ENCODE results near the gene KLK1. TPM values are rescaled to one million over a fixed set of nuclear protein-coding genes. Genes with fewer than 3 reads are reported as not detected.
"Not testable (repeated sequence)": the region's sequence is repeated elsewhere in the genome, so short reads cannot be mapped to it uniquely, and the experiment has no call there.

The KLK1 gene
- total and polyA plus RNA-seq, 8 donors: 4.1 to 55.0 (median 6.9) TPM; not detected in 3

DNA sequence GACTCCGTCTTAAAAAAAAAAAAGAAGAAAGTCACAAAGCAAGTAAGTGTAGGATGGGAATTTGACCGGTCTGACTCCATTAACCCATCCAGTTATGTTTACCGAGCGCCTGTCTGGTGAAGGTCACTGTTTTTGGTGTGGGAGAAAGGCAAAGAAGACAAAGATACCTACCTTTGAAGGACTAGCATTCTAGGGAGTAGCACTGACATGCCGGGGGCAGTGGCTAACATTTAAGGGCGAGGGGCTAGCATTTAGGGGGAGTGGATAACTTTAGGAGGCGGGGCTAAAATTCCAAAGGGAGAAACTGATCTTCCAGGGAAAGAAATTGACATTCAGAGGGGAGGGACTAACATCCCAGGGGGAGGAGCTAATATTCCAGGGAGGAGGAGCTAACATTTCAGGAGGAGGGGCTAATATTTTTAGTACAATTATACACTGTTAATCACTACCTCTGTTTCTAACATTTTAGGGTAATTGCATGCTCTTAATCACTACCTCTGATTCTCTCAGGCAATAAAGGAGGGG is 44.6 kb downstream of the KLK1 start:
- Histone ChIP-seq H3K27me3 (peaks cover 3 to 93% (median 61%) of the 10 kb centered on the region in 3 donors), H3K27ac (no peak overlapping the region), H3K9me3 (peaks cover 0 to 9% (median 8%) of the 10 kb centered on the region in 4 donors), H3K4me3 (no peak overlapping the region), H3K36me3 (no peaks in the 10 kb centered on the region), H3K4me1 (peaks cover 0 to 9% (median 3%) of the 10 kb centered on the region in 4 donors)
- intact Hi-C loops (cut with DNase I; ENCODE audit: low total_unique reads): no loop called here
- no peak for DNase-seq
- no peak for TF ChIP-seq POLR2AphosphoS5 (IDR thresholded peaks at IDR 0.05)
- TF ChIP-seq, protein P1, sequence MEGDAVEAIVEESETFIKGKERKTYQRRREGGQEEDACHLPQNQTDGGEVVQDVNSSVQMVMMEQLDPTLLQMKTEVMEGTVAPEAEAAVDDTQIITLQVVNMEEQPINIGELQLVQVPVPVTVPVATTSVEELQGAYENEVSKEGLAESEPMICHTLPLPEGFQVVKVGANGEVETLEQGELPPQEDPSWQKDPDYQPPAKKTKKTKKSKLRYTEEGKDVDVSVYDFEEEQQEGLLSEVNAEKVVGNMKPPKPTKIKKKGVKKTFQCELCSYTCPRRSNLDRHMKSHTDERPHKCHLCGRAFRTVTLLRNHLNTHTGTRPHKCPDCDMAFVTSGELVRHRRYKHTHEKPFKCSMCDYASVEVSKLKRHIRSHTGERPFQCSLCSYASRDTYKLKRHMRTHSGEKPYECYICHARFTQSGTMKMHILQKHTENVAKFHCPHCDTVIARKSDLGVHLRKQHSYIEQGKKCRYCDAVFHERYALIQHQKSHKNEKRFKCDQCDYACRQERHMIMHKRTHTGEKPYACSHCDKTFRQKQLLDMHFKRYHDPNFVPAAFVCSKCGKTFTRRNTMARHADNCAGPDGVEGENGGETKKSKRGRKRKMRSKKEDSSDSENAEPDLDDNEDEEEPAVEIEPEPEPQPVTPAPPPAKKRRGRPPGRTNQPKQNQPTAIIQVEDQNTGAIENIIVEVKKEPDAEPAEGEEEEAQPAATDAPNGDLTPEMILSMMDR (IDR thresholded peaks at IDR 0.05): no peak
- no peak for TF ChIP-seq POLR2A (IDR thresholded peaks at IDR 0.05)
- no peak for TF ChIP-seq EP300 (IDR thresholded peaks at IDR 0.05)
- whole genome bisulfite sequencing, 5 donors: 42 to 65% (median 53%) methylated on average over 7 of the region's 7 CpGs

DNA sequence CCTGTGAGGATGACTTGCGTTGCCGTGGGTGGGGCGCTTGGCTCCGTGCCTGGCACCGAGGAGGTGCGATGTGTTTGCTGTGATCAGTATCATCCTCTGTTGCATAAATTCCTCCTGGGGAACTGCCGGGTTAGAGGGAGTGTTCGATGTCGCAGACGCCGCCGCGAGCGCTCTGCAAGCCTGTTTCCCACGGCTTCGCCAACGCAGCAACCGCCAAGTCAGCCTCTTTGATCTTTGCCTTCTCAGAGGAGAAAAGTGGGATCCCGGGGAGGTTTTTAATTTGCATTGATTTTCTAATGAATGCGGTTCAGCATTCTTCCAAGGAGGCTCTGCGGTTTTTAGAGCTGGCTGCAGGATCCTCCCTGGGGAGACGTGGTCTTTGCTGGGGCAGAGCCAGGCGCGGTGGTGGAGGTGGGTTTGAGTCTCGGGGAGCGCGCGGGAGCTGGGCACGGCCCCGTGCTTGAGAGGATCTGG is 45.7 kb downstream of the KLK1 start:
- Histone ChIP-seq H3K9me3 (peaks cover 0 to 9% (median 8%) of the 10 kb centered on the region in 4 donors), H3K27me3 (peaks cover 3 to 99% (median 58%) of the 10 kb centered on the region in 3 donors), H3K27ac (no peak overlapping the region), H3K36me3 (no peaks in the 10 kb centered on the region), H3K4me3 (no peak overlapping the region), H3K4me1 (no peaks in the 10 kb centered on the region)
- TF ChIP-seq, protein P1 (IDR thresholded peaks at IDR 0.05): no peak
- TF ChIP-seq EP300 (IDR thresholded peaks at IDR 0.05): no peak
- TF ChIP-seq POLR2A (IDR thresholded peaks at IDR 0.05): no peak
- no peak for TF ChIP-seq POLR2AphosphoS5 (IDR thresholded peaks at IDR 0.05)
- intact Hi-C loops (cut with DNase I; ENCODE audit: low total_unique reads): no loop called here
- 1 to 4% (median 3%) methylated on average over 28 to 30 of the region's 30 CpGs for WGBS, 5 donors
- no peak for DNase-seq

DNA sequence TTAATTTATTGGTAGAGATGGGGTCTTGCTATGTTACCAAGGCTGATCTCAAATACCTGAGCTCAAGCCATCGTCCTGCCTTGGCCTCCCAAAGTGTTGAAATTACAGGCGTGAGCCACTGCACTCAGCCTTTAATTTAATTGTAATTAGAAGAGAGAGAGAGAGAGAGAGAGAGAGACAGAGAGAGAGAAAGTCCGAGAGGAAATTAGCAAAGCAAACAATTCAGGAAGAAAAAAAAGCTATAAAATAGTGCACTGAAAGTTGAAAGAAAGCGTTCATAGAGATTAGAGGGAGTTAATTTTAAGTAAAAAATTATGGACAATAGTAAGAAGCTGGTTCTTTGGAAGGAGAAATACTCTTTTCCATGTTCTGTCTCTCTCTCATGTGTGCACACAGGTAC is 46.3 kb downstream of the KLK1 start:
- H3K4me3 ChIP-seq: no peak overlapping the region
- no peaks in the 10 kb centered on the region for H3K36me3 ChIP-seq
- H3K4me1 ChIP-seq: no peaks in the 10 kb centered on the region
- intact Hi-C loops (cut with DNase I; ENCODE audit: low total_unique reads): no loop called here
- H3K27ac ChIP-seq: no peak overlapping the region
- TF ChIP-seq, protein P1 (IDR thresholded peaks at IDR 0.05): no peak
- TF ChIP-seq POLR2AphosphoS5 (IDR thresholded peaks at IDR 0.05) (no peak), EP300 (IDR thresholded peaks at IDR 0.05) (no peak), POLR2A (IDR thresholded peaks at IDR 0.05) (no peak)
- no peak for DNase-seq
- H3K27me3 ChIP-seq: peaks cover 3 to 99% (median 55%) of the 10 kb centered on the region in 3 donors
- peaks cover 0 to 15% (median 8%) of the 10 kb centered on the region in 4 donors for H3K9me3 ChIP-seq
- WGBS, 5 donors: 39 to 46% (median 43%) methylated on average over 4 of the region's 4 CpGs

DNA sequence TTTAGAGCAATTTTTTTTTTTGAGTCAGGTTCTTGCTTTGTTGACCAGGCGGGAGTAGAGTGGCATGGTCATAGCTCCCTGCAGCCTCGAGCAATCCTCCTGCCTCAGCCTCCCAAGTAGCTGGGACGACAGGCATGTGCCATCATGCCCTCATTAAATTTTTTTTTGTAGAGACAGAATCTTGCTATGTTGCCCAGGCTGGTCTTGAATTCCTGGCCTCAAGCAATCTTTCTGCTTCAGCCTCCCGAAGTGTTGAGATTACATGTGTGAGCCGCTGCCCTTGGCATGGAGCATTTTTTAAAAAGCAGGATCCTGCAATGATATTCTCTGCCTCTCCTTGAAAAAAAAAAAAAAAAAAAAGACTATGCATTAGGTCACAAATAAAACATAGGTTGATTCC is 47.5 kb downstream of the KLK1 start:
- intact Hi-C loops (cut with DNase I; ENCODE audit: low total_unique reads): no loop called here
- no peak overlapping the region for H3K27ac ChIP-seq
- no peaks in the 10 kb centered on the region for H3K36me3 ChIP-seq
- DNase-seq: no peak
- peaks cover 2 to 98% (median 47%) of the 10 kb centered on the region in 3 donors for H3K27me3 ChIP-seq
- no peaks in the 10 kb centered on the region for H3K4me1 ChIP-seq
- TF ChIP-seq, protein P1 (IDR thresholded peaks at IDR 0.05): no peak
- TF ChIP-seq EP300 (IDR thresholded peaks at IDR 0.05): no peak
- TF ChIP-seq POLR2AphosphoS5 (IDR thresholded peaks at IDR 0.05): no peak
- TF ChIP-seq POLR2A (IDR thresholded peaks at IDR 0.05): no peak
- WGBS, 5 donors: 74 to 87% (median 80%) methylated on average over 5 of the region's 5 CpGs
- peaks cover 0 to 17% (median 8%) of the 10 kb centered on the region in 4 donors for H3K9me3 ChIP-seq
- no peak overlapping the region for H3K4me3 ChIP-seq

DNA sequence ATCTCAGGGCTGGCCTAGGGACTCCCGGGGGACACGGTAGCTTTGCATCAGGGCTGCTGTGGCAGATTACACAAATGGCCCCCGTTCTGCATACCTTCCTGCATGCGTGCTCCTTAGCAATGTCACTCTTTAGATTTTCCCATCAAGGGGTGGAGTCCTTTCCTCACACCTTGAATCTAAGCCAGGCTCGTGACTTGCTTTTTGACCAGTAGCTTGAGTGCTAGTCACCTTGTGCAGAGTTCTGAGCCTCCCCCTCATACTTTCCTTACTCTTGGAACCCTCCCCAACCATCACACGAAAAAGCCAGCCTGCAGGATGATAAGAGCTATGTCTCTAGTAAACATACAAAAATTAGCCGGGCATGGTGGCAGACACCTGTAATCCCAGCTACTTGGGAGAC is 50.1 kb downstream of the KLK1 start:
- H3K4me1 ChIP-seq; H3K27ac ChIP-seq; H3K4me3 ChIP-seq; H3K36me3 ChIP-seq; intact Hi-C loops (cut with DNase I; ENCODE audit: low total_unique reads); DNase-seq: not testable (repeated sequence)
- peaks cover 0 to 17% (median 8%) of the 10 kb centered on the region in 4 donors for H3K9me3 ChIP-seq
- peaks cover 0 to 94% (median 21%) of the 10 kb centered on the region in 3 donors for H3K27me3 ChIP-seq
- 43 to 57% (median 49%) methylated on average over 7 of the region's 7 CpGs for WGBS, 5 donors

DNA sequence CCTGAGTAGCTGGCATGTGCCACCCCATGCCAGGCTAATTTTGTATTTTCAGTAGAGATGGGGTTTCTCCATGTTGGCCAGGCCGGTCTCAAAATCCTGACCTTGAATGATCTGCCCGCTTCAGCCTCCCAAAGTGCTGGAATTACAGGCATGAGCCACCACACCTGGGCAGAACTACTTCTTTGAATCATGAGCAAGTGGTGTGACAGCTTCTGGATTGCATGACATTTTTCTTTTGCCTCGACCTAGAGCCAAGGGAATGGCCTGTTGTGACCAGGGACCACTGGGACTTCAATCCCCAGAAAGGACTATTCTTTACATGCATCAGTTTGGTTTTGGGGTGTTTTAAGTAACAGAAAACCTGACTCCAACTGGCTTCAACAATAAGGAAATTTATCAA is 50.7 kb downstream of the KLK1 start:
- Histone ChIP-seq H3K27me3 (peaks cover 0 to 91% (median 15%) of the 10 kb centered on the region in 3 donors), H3K9me3 (peaks cover 0 to 17% (median 8%) of the 10 kb centered on the region in 4 donors)
- intact Hi-C loops (cut with DNase I; ENCODE audit: low total_unique reads); DNase-seq; H3K27ac ChIP-seq; H3K4me1 ChIP-seq; H3K4me3 ChIP-seq; H3K36me3 ChIP-seq: not testable (repeated sequence)
- WGBS, 5 donors: 73 to 83% (median 74%) methylated on average over 3 of the region's 3 CpGs

Data from stomach (tissue), 9 donors.